ENCODE results near the gene SLA2.

The SLA2 gene

DNA sequence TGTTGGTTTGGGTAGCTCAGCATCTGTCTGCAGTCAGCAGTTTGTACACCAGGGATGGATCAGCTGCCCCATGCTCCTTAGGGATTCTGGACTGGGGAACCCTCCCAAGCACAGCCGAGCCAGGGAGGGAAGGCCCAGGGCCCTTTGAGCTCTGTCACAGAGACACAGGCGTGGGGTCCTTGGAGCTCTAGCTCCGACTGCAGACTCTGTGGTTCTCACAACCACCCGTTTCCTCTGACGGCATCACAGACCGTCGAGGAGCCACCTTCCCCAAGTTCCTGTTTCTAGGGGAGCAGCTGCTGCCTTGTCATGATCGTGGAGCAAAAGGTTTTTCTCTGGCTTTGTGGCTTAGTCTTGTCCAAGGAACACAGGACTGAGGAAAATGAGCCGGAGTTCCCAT is at the start of gene SLA2:
Gene SLA2, minus strand, starts transcription at position 199 of the 400 bp plus-strand sequence. CDS start 4,861 bp downstream, outside the sequence.
- TF ChIP-seq GATA2 (IDR thresholded peaks at IDR 0.05; ENCODE audit: low read depth, low read length) (no peak), GATA3 (IDR thresholded peaks at IDR 0.05; ENCODE audit: low read depth, low read length) (no peak)

GRCh38 chr20:36688630-36689029 is 42.6 kb upstream of the SLA2 start:
- TF ChIP-seq GATA2 (IDR thresholded peaks at IDR 0.05; ENCODE audit: low read depth, low read length), result no peak
- TF ChIP-seq GATA3 (IDR thresholded peaks at IDR 0.05; ENCODE audit: low read depth, low read length), result no peak

DNA sequence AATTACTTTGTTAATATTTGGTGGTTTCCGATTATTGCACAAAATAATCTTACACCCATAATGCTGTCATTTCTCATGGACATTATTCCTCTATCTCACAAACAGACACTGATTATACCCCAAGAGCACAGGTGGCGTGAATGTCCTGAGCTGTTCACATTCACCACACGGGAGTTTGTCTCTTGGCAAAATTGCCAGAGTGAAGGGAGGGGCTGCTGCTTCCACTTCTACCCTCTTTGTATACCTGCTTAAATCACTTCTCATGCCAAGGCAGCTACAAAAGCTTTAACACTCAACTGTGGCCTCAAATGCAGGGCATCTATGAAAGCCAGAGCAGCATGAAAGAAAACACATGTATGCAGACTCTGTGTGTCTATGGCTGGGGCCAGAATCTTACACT is 41.9 kb upstream of the SLA2 start:
- TF ChIP-seq GATA3 (IDR thresholded peaks at IDR 0.05; ENCODE audit: low read depth, low read length) (no peak), GATA2 (IDR thresholded peaks at IDR 0.05; ENCODE audit: low read depth, low read length) (no peak)

- TF ChIP-seq GATA2 (IDR thresholded peaks at IDR 0.05; ENCODE audit: low read depth, low read length) (no peak), GATA3 (IDR thresholded peaks at IDR 0.05; ENCODE audit: low read depth, low read length) (no peak)
Measured at GRCh38 chr20:36686944-36687343, 40.9 kb upstream of the SLA2 start.

- TF ChIP-seq GATA3 (IDR thresholded peaks at IDR 0.05; ENCODE audit: low read depth, low read length) (no peak), GATA2 (IDR thresholded peaks at IDR 0.05; ENCODE audit: low read depth, low read length) (no peak)
Measured at GRCh38 chr20:36686504-36686903, 40.5 kb upstream of the SLA2 start.

GRCh38 chr20:36684747-36685146 is 38.8 kb upstream of the SLA2 start:
- TF ChIP-seq GATA3 (IDR thresholded peaks at IDR 0.05; ENCODE audit: low read depth, low read length) (no peak), GATA2 (IDR thresholded peaks at IDR 0.05; ENCODE audit: low read depth, low read length) (no peak)

GRCh38 chr20:36682311-36682710 is 36.3 kb upstream of the SLA2 start:
- TF ChIP-seq GATA3 (IDR thresholded peaks at IDR 0.05; ENCODE audit: low read depth, low read length), result no peak
- TF ChIP-seq GATA2 (IDR thresholded peaks at IDR 0.05; ENCODE audit: low read depth, low read length), result no peak

- no peak for TF ChIP-seq GATA3 (IDR thresholded peaks at IDR 0.05; ENCODE audit: low read depth, low read length)
- TF ChIP-seq GATA2 (IDR thresholded peaks at IDR 0.05; ENCODE audit: low read depth, low read length), result no peak
Measured at GRCh38 chr20:36677422-36677771, 31.4 kb upstream of the SLA2 start.

DNA sequence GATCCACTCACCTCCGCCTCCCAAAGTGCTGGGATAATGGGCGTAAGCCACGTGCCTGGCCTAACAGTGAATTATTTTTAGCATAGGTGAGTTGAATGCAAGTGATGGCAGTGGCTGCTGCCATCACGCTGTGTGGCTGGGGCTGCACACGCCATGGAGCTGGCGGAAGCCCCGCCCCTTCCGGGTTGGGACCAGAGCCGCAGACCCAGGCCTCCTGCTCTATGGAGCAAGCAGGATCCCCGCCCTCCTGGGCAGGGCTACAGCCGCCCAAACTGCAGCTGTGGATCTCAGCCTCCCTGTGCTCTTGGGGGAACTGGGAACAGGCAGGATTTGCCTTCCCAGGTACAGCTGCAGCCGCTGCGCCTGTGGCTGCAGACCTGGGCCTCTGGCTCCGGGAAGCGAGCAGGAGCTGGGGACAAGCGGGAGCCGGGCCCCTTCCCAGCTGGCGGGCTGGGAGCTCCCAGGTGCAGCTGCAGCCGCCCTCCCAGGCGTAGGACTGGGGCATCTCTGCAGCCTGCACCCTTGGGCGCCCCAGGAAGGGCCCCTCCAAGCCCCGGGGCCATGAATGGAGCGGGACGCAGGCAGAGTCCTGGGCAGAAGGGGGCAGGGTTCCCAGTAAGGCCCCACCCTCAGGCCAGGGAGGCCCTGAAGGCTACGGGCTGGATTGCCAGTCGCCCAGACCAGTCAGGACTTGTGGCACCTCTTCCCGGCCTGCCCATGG is 30.9 kb upstream of the SLA2 start:
- TF ChIP-seq GATA3 (IDR thresholded peaks at IDR 0.05; ENCODE audit: low read depth, low read length) (no peak), GATA2 (IDR thresholded peaks at IDR 0.05; ENCODE audit: low read depth, low read length) (no peak)

- TF ChIP-seq GATA3 (IDR thresholded peaks at IDR 0.05; ENCODE audit: low read depth, low read length) (no peak), GATA2 (IDR thresholded peaks at IDR 0.05; ENCODE audit: low read depth, low read length) (no peak)
Measured at GRCh38 chr20:36672991-36673390, 27.0 kb upstream of the SLA2 start.

DNA sequence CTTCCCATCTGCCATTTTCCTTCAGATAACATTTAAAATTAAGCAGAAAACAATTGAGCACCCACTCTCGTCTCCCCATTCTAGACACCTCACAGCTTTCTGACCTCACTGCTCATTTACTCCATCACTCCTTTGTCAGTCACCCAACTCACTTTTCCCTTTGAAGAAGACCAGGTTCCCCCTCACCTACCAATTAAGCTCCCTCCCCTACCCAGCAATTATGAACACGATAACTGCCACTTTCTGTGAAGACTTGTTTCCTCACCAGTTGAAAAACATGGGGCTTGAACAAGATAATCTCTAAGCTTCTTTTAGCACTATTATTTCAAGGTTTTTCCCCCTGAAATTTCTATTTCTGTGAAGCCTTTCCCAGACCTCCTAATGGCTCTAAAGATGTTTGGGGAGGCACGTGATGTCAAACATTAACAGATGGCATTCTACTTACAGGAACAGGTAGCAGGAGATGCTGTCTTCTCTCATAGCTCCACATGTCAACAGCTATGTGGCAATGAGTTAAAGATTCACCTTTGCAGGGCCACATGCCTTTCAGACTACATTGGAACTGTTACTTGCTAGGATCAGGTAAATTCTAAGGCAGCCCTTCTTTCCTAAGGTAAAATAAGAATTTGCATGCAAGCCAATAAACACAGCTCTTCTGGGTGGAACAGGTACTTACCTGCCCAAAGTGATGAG is 24.8 kb upstream of the SLA2 start:
- TF ChIP-seq GATA2 (IDR thresholded peaks at IDR 0.05; ENCODE audit: low read depth, low read length) (no peak), GATA3 (IDR thresholded peaks at IDR 0.05; ENCODE audit: low read depth, low read length) (no peak)

- no peak for TF ChIP-seq GATA3 (IDR thresholded peaks at IDR 0.05; ENCODE audit: low read depth, low read length)
- no peak for TF ChIP-seq GATA2 (IDR thresholded peaks at IDR 0.05; ENCODE audit: low read depth, low read length)
Measured at GRCh38 chr20:36666181-36666740, 20.3 kb upstream of the SLA2 start.

DNA sequence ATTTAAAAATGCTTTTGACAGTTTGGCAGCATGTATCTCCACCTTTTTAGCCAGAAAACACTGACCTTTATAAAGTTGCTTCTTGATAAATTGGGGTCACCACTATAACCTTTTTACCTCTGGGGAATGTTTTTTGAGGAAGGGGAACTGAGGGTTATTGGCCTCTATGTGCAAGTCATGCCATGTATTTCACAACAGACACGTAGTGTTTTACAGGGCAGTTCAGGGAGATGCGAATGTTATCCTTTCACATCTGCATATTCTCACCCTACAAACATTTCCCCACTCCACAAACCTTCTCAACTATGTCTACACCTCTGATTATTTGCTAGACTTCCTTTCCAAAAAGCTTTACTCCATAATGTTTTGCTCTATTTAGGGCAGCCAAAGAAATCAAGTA is 17.0 kb upstream of the SLA2 start:
- no peak for TF ChIP-seq GATA2 (IDR thresholded peaks at IDR 0.05; ENCODE audit: low read depth, low read length)
- TF ChIP-seq GATA3 (IDR thresholded peaks at IDR 0.05; ENCODE audit: low read depth, low read length), result no peak

DNA sequence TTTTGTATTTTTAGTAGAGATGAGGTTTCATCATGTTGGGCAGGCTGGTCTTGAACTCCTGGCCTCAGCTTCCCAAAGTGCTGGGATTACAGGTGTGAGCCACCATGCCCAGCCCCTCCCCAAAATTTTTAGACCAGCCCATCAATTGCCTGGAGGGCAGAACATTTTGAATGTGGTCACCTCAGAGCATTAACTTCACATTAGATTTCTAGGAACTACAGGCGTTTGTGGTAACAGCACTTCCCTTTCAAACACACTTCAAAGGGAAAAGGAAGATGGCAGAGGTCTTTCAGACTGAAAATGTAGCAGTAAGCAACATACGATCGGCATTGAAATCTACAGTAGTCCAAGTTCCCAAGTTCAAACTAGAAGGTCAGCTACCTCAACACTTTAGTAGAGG is 12.3 kb upstream of the SLA2 start:
- TF ChIP-seq GATA2 (IDR thresholded peaks at IDR 0.05; ENCODE audit: low read depth, low read length) (no peak), GATA3 (IDR thresholded peaks at IDR 0.05; ENCODE audit: low read depth, low read length) (no peak)

DNA sequence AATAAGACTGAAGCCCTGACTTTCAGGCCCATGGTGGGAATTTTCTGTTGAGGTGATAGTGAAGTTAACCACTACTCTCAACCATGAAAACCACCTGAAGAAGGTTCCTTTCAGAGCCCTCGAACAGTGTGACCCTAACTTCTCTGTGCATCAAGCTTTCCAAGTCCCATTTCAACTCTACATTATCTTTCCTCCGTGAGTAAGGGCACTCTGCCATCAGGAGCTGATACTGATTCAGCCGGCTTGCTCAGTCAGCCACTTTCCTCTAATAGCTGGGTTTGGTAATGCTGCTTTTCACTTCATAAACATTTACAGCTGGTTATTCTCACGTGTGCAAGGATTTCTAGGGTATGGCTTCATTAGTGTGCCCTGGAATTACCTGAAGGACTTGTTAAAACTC is 10.7 kb upstream of the SLA2 start:
- TF ChIP-seq GATA2 (IDR thresholded peaks at IDR 0.05; ENCODE audit: low read depth, low read length) (no peak), GATA3 (IDR thresholded peaks at IDR 0.05; ENCODE audit: low read depth, low read length) (no peak)

Data from SH-SY5Y (cell line).